Body of pancreas (tissue), 4 donors: ENCODE measurements around the gene UGT3A2.

Source experiments
- POLR2A ChIP-seq, 3 donors: fragments of 450-650 bp; IDR thresholded peaks; one replicate each; pipeline ENCODE4 v1.6.1; 2016; ENCODE audit warnings: antibody characterized with exemption in 3 of 3, mild to moderate bottlenecking in 2 of 3
- TF ChIP-seq, protein P1 (sequence below), 7 experiments: fragments of 450-650 bp in 4 of 7; fragments of 200-600 bp in 3 of 7; sonication (generic) in 3 of 7; IDR thresholded peaks; one replicate each; pipeline ENCODE4 v1.5.1; 2016 to 2019; ENCODE audit warnings: antibody characterized with exemption in 7 of 7

DNA sequence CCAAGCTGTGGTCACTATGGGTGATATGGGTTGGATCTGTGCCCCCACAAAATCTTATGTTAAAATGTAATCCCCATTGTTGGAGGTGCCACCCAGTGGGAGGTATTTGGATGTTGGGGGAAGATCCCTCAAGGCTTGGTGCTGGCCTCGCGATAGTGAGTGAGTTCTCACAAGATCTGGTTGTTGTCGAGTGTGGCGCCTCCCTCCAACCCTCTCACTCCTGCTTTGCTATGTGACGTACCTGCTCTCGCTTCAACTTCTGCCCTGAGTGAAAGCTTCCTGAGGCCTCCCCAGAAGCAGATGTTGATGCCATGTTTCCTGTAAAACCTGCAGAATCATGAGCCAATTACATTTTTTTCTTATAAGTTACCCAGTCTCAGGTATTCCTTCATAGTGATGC is 35.5 kb downstream of the UGT3A2 start:
- TF ChIP-seq, protein P1, sequence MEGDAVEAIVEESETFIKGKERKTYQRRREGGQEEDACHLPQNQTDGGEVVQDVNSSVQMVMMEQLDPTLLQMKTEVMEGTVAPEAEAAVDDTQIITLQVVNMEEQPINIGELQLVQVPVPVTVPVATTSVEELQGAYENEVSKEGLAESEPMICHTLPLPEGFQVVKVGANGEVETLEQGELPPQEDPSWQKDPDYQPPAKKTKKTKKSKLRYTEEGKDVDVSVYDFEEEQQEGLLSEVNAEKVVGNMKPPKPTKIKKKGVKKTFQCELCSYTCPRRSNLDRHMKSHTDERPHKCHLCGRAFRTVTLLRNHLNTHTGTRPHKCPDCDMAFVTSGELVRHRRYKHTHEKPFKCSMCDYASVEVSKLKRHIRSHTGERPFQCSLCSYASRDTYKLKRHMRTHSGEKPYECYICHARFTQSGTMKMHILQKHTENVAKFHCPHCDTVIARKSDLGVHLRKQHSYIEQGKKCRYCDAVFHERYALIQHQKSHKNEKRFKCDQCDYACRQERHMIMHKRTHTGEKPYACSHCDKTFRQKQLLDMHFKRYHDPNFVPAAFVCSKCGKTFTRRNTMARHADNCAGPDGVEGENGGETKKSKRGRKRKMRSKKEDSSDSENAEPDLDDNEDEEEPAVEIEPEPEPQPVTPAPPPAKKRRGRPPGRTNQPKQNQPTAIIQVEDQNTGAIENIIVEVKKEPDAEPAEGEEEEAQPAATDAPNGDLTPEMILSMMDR (IDR thresholded peaks at IDR 0.05), result no peak
- TF ChIP-seq POLR2A (IDR thresholded peaks at IDR 0.05), result no peak
